Stimulated activated naive CD8-positive, alpha-beta T cell treated with anti-CD3 and anti-CD28 coated beads, Interleukin-15, Interleukin-2, amounts not matched to agents 100 ng/mL and 50 ng/mL, for 24 hours (primary cell): ENCODE data around the gene LSM12.
"Not testable (repeated sequence)": the region's sequence is repeated elsewhere in the genome, so short reads cannot be mapped to it uniquely, and the experiment has no call there.

Experiments used
- H3K27ac Mint-ChIP-seq: one replicate; pipeline ENCODE4 v1.8.0; 2021; ENCODE audit warnings: mild to moderate bottlenecking, mixed read lengths
- H3K27me3 Mint-ChIP-seq: one replicate; pipeline ENCODE4 v1.8.0; 2021; ENCODE audit warnings: mixed read lengths
- H3K36me3 Mint-ChIP-seq: one replicate; pipeline ENCODE4 v1.8.0; 2021; ENCODE audit warnings: low read depth, mixed read lengths
- H3K4me1 Mint-ChIP-seq: one replicate; pipeline ENCODE4 v1.8.0; 2021; ENCODE audit warnings: low read depth, mixed read lengths
- H3K4me3 Mint-ChIP-seq: one replicate; pipeline ENCODE4 v1.8.0; 2021; ENCODE audit warnings: mild to moderate bottlenecking, mixed read lengths
- H3K9me3 Mint-ChIP-seq: one replicate; pipeline ENCODE4 v1.8.0; 2021; ENCODE audit warnings: mixed read lengths

LSM12 gene

GRCh38 chr17:44002141-44002848 is 64.2 kb downstream of the LSM12 start:
- Mint-ChIP-seq H3K27me3 (peaks cover 24% of the 10 kb centered on the region), H3K4me1 (peaks cover 14% of the 10 kb centered on the region), H3K27ac (no peak overlapping the region), H3K9me3 (no peaks in the 10 kb centered on the region), H3K36me3 (no peaks in the 10 kb centered on the region), H3K4me3 (no peak overlapping the region)

GRCh38 chr17:44001461-44001920 is 65.0 kb downstream of the LSM12 start:
- Mint-ChIP-seq H3K36me3 (no peaks in the 10 kb centered on the region), H3K4me3 (no peak overlapping the region), H3K27me3 (peaks cover 24% of the 10 kb centered on the region), H3K27ac (no peak overlapping the region), H3K9me3 (no peaks in the 10 kb centered on the region), H3K4me1 (peaks cover 10% of the 10 kb centered on the region)

- Mint-ChIP-seq H3K27me3 (peaks cover 22% of the 10 kb centered on the region), H3K4me3 (no peak overlapping the region), H3K36me3 (no peaks in the 10 kb centered on the region), H3K4me1 (peaks cover 5% of the 10 kb centered on the region), H3K9me3 (no peaks in the 10 kb centered on the region), H3K27ac (no peak overlapping the region)
Observed at GRCh38 chr17:44000871-44001460, 65.5 kb downstream of the LSM12 start.

GRCh38 chr17:44000141-44000860 is 66.2 kb downstream of the LSM12 start:
- Mint-ChIP-seq H3K4me1 (peaks cover 2% of the 10 kb centered on the region), H3K4me3 (no peak overlapping the region)

GRCh38 chr17:43999024-43999423 is 67.4 kb downstream of the LSM12 start:
- H3K4me3 Mint-ChIP-seq: no peak overlapping the region
- H3K4me1 Mint-ChIP-seq: peaks cover 6% of the 10 kb centered on the region
- H3K27ac Mint-ChIP-seq: no peak overlapping the region
- H3K9me3 Mint-ChIP-seq: no peaks in the 10 kb centered on the region
- H3K27me3 Mint-ChIP-seq: peaks cover 23% of the 10 kb centered on the region
- no peaks in the 10 kb centered on the region for H3K36me3 Mint-ChIP-seq

More at GRCh38 chr17:44000141-44000860, 66.2 kb downstream of the LSM12 start:
- Mint-ChIP-seq H3K27ac (no peak overlapping the region), H3K9me3 (no peaks in the 10 kb centered on the region), H3K27me3 (peaks cover 21% of the 10 kb centered on the region), H3K36me3 (no peaks in the 10 kb centered on the region)

- H3K36me3 Mint-ChIP-seq: no peaks in the 10 kb centered on the region
- no peak overlapping the region for H3K4me3 Mint-ChIP-seq
- H3K4me1 Mint-ChIP-seq: peaks cover 6% of the 10 kb centered on the region
- peaks cover 25% of the 10 kb centered on the region for H3K27me3 Mint-ChIP-seq
- H3K27ac Mint-ChIP-seq: no peak overlapping the region
- no peaks in the 10 kb centered on the region for H3K9me3 Mint-ChIP-seq
Observed at GRCh38 chr17:43998552-43998951, 67.9 kb downstream of the LSM12 start.

- H3K4me3 Mint-ChIP-seq, H3K36me3 Mint-ChIP-seq: not testable (repeated sequence)
- peaks cover 25% of the 10 kb centered on the region for H3K27me3 Mint-ChIP-seq
Observed at GRCh38 chr17:43997180-43997579, 69.3 kb downstream of the LSM12 start.

GRCh38 chr17:43995150-43995471 is 71.4 kb downstream of the LSM12 start:
- H3K4me3 Mint-ChIP-seq: no peak overlapping the region

More at GRCh38 chr17:43997180-43997579, 69.3 kb downstream of the LSM12 start:
- H3K9me3 Mint-ChIP-seq, H3K4me1 Mint-ChIP-seq, H3K27ac Mint-ChIP-seq: not testable (repeated sequence)

GRCh38 chr17:43994272-43995149 is 72.0 kb downstream of the LSM12 start:
- no peaks in the 10 kb centered on the region for H3K36me3 Mint-ChIP-seq
- H3K27ac Mint-ChIP-seq: no peak overlapping the region
- H3K4me1 Mint-ChIP-seq: peaks cover 6% of the 10 kb centered on the region
- H3K27me3 Mint-ChIP-seq: peaks cover 20% of the 10 kb centered on the region
- H3K9me3 Mint-ChIP-seq: no peaks in the 10 kb centered on the region
- no peak overlapping the region for H3K4me3 Mint-ChIP-seq

More at GRCh38 chr17:43995150-43995471, 71.4 kb downstream of the LSM12 start:
- H3K4me1 Mint-ChIP-seq: peaks cover 6% of the 10 kb centered on the region
- H3K9me3 Mint-ChIP-seq: no peaks in the 10 kb centered on the region
- no peaks in the 10 kb centered on the region for H3K36me3 Mint-ChIP-seq
- H3K27ac Mint-ChIP-seq: no peak overlapping the region
- peaks cover 20% of the 10 kb centered on the region for H3K27me3 Mint-ChIP-seq

- no peak overlapping the region for H3K4me3 Mint-ChIP-seq
- no peaks in the 10 kb centered on the region for H3K9me3 Mint-ChIP-seq
- peaks cover 18% of the 10 kb centered on the region for H3K27me3 Mint-ChIP-seq
- H3K4me1 Mint-ChIP-seq: peaks cover 6% of the 10 kb centered on the region
- no peak overlapping the region for H3K27ac Mint-ChIP-seq
- no peaks in the 10 kb centered on the region for H3K36me3 Mint-ChIP-seq
Observed at GRCh38 chr17:43992641-43993040, 73.8 kb downstream of the LSM12 start.

- H3K27ac Mint-ChIP-seq: no peak overlapping the region
- no peaks in the 10 kb centered on the region for H3K4me1 Mint-ChIP-seq
- H3K36me3 Mint-ChIP-seq: no peaks in the 10 kb centered on the region
- no peaks in the 10 kb centered on the region for H3K9me3 Mint-ChIP-seq
- H3K4me3 Mint-ChIP-seq: no peak overlapping the region
- H3K27me3 Mint-ChIP-seq: peaks cover 25% of the 10 kb centered on the region
Observed at GRCh38 chr17:43988301-43988700, 78.2 kb downstream of the LSM12 start.

GRCh38 chr17:43987131-43988021 is 79.1 kb downstream of the LSM12 start:
- Mint-ChIP-seq H3K4me3 (no peak overlapping the region), H3K36me3 (no peaks in the 10 kb centered on the region), H3K27me3 (peaks cover 33% of the 10 kb centered on the region), H3K4me1 (no peaks in the 10 kb centered on the region), H3K27ac (no peak overlapping the region), H3K9me3 (no peaks in the 10 kb centered on the region)

- H3K4me1 Mint-ChIP-seq: no peaks in the 10 kb centered on the region
- no peak overlapping the region for H3K27ac Mint-ChIP-seq
- peaks cover 42% of the 10 kb centered on the region for H3K27me3 Mint-ChIP-seq
- H3K4me3 Mint-ChIP-seq: no peak overlapping the region
- H3K36me3 Mint-ChIP-seq: no peaks in the 10 kb centered on the region
- no peaks in the 10 kb centered on the region for H3K9me3 Mint-ChIP-seq
Observed at GRCh38 chr17:43986225-43986981, 80.1 kb downstream of the LSM12 start.
